Measurements from ENCODE around the gene COL24A1. TPM values are rescaled to one million over a fixed set of nuclear protein-coding genes. Genes with fewer than 3 reads are reported as not detected.

COL24A1 gene
- total and polyA plus RNA-seq, 7 donors, result 0.03 to 1.3 (median 0.13) TPM

DNA sequence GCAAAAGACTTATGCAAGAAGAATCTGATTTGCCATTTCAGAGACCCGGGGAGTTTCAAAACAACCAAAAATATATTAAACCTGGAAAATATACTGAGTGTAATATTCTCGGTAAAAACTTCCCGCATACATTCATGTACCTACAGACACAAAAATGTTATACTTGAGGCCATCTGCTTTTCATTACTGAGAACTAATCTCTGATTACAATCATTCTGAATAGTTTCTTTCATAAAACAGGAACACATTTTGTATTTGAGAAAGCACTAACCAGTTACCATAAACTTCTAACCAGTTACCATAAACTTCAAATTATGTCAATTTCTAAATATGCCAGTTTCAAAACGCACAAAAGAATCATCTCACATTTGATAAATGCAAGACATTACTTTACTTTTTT, 456.1 kb downstream of the COL24A1 start:
- H3K4me3 ChIP-seq, result no peak overlapping the region
- 91 to 93% (median 92%) methylated on average over 4 of the region's 4 CpGs for WGBS, 3 donors
- H3K27me3 ChIP-seq (ENCODE audit: insufficient read depth in 3 of 3, low read length in 2 of 3), result no peaks in the 10 kb centered on the region
- ATAC-seq (no peak), DNase-seq (no peak)
- H3K36me3 ChIP-seq (ENCODE audit: insufficient read depth in 1 of 2, low read depth in 1 of 2), result peaks cover 1 to 53% of the 10 kb centered on the region in 2 donors
- no peak overlapping the region for H3K27ac ChIP-seq
- H3K9me3 ChIP-seq, result no peaks in the 10 kb centered on the region
- TF ChIP-seq, protein P1, sequence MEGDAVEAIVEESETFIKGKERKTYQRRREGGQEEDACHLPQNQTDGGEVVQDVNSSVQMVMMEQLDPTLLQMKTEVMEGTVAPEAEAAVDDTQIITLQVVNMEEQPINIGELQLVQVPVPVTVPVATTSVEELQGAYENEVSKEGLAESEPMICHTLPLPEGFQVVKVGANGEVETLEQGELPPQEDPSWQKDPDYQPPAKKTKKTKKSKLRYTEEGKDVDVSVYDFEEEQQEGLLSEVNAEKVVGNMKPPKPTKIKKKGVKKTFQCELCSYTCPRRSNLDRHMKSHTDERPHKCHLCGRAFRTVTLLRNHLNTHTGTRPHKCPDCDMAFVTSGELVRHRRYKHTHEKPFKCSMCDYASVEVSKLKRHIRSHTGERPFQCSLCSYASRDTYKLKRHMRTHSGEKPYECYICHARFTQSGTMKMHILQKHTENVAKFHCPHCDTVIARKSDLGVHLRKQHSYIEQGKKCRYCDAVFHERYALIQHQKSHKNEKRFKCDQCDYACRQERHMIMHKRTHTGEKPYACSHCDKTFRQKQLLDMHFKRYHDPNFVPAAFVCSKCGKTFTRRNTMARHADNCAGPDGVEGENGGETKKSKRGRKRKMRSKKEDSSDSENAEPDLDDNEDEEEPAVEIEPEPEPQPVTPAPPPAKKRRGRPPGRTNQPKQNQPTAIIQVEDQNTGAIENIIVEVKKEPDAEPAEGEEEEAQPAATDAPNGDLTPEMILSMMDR (IDR thresholded peaks at IDR 0.05), result no peak
- H3K4me1 ChIP-seq, result peaks cover 13% of the 10 kb centered on the region
- intact Hi-C loops (cut with DNase I), result no loop called here

DNA sequence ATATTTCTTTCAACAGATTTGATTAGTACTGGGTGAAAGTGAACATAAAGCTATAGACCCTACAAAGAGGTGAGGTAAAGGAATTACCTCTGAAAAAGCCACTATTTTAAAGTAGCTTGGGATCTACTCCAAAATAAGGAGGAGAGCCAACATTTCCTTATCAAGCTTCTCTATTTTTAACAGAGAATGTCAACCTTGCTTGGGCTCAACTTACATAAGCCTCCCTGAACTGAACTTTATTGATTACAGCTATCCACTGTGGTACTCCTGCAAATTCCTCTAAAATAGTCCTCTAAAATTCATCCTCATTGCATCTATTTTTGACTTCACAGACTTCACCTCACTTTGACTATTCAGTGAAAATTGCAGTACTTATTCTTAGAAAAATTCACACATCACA, 458.7 kb downstream of the COL24A1 start:
- TF ChIP-seq, protein P1 (IDR thresholded peaks at IDR 0.05), result no peak
- intact Hi-C loops (cut with DNase I), result loop anchor here in 1 of 2 donors (10.0 kb wide), 1 partner anchor 193 kb away; no protein-coding TSS in a partner anchor
- peaks cover 0 to 31% of the 10 kb centered on the region in 2 donors for H3K36me3 ChIP-seq (ENCODE audit: insufficient read depth in 1 of 2, low read depth in 1 of 2)
- peaks cover 13% of the 10 kb centered on the region for H3K4me1 ChIP-seq
- no peak for DNase-seq
- H3K27ac ChIP-seq, result no peak overlapping the region
- no peak for ATAC-seq
- no peaks in the 10 kb centered on the region for H3K9me3 ChIP-seq
- no peaks in the 10 kb centered on the region for H3K27me3 ChIP-seq (ENCODE audit: insufficient read depth in 3 of 3, low read length in 2 of 3)
- H3K4me3 ChIP-seq, result no peak overlapping the region

DNA sequence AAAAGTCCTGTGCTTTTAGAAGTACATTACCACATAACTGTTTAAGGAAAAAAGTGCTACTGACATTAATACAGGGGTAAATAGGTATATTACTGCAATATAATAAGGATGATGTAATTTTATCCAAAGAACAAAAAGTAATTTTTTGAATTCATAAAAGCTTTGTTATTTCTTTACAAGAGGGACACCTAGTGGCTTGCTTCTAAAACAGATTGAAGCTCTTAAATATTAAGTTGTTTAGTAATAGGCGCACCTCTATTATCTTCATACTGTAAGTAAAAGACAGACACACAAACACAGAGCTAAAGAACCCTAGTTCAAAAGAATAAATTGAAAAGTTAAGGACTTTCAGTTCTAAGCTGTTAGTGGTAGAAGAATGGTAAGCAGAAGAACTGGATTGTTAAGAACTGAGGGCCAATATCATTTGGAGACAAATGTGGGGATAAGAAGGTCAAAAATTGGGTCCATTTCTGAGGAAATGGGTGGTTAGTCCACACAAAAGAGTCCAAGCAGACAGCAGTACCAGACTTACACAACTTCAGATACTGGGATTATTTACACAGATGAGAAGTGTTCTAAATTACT, 463.8 kb downstream of the COL24A1 start:
- Histone ChIP-seq H3K9me3 (no peaks in the 10 kb centered on the region), H3K27ac (no peak overlapping the region), H3K27me3 (ENCODE audit: insufficient read depth in 3 of 3, low read length in 2 of 3) (no peaks in the 10 kb centered on the region), H3K36me3 (ENCODE audit: insufficient read depth in 1 of 2, low read depth in 1 of 2) (peaks cover 0 to 5% of the 10 kb centered on the region in 2 donors), H3K4me1 (peaks cover 9% of the 10 kb centered on the region), H3K4me3 (no peak overlapping the region)
- ATAC-seq (peak in 1 of 4 donors; percentile 58), DNase-seq (no peak)
- TF ChIP-seq, protein P1 (IDR thresholded peaks at IDR 0.05), result peak; percentile 57
- intact Hi-C loops (cut with DNase I), result loop anchor here (1.0 to 10.0 kb wide), 4 partner anchors 76 to 386 kb away; no protein-coding TSS in a partner anchor
- WGBS, 3 donors, result 43 to 74% (median 65%) methylated on average over 1 of the region's 1 CpG

DNA sequence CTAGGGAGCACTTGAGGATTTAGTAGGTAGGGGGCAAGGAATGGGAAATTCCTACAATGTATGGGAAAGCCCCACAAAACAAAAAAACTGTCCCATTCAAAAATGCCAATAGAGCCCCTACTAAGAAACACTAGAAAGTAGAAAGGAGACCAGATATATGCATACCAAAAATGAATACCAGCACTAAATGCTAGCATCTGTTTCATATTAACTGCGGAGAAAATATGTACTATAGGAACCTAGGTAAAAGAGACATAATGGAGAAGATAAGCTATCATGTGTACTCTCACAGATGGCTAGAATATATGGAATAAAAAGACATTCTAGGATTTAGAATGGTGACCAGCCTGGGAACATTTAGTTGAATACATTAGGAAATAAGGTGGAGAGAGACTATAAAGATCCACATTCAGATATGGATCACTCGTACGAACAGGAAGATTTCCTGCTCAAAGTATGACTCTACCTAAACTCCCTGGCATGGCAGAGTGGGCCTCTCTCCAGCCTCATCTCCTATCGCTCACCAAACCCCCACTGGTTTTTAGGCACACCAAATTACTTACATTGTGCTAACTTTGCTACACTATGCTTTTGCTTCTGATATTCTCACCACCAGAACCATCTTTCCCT, 466.7 kb downstream of the COL24A1 start:
- Histone ChIP-seq H3K27ac (no peak overlapping the region), H3K27me3 (ENCODE audit: insufficient read depth in 3 of 3, low read length in 2 of 3) (no peaks in the 10 kb centered on the region), H3K36me3 (ENCODE audit: insufficient read depth in 1 of 2, low read depth in 1 of 2) (peaks cover 2 to 5% of the 10 kb centered on the region in 2 donors), H3K4me1 (peaks cover 6% of the 10 kb centered on the region), H3K4me3 (no peak overlapping the region), H3K9me3 (no peaks in the 10 kb centered on the region)
- 86 to 91% (median 86%) methylated on average over 4 of the region's 4 CpGs for WGBS, 3 donors
- no peak for DNase-seq
- TF ChIP-seq, protein P1 (IDR thresholded peaks at IDR 0.05), result no peak
- ATAC-seq, result no peak
- intact Hi-C loops (cut with DNase I), result loop anchor here (5.0 to 10.0 kb wide), 3 partner anchors 73 to 383 kb away; no protein-coding TSS in a partner anchor

Data from psoas muscle (tissue), 8 donors.